HEK293 (cell line): Measurements from ENCODE around the gene CHRNA4.

Source experiments
- CTCF ChIA-PET: fragments of 350-600 bp; formaldehyde crosslinking; extraction: SDS; loops from one replicate; lab custom pipeline; 2021; ENCODE audit warnings: antibody characterized with exemption; lab: Yijun Ruan, JAX
- POLR2A ChIA-PET: fragments of 300-600 bp; formaldehyde crosslinking; extraction: SDS; loops from one replicate; lab custom pipeline; 2020; ENCODE audit warnings: antibody characterized with exemption, inconsistent platforms; lab: Yijun Ruan, JAX
- H3K27ac ChIP-seq: fragments of 200-500 bp; sonication (Bioruptor generic); 2 replicates; pipeline ENCODE4 v1.5.1; 2014; ENCODE audit warnings: low read depth, low read length, control low read depth, inconsistent platforms; ENCODE audit errors: extremely low read depth
- H3K36me3 ChIP-seq, 2 experiments: fragments of 200-500 bp in 1 of 2; sonication (Bioruptor generic) in 1 of 2; 1 replicate in 1 of 2; 2 replicates in 1 of 2; pipeline ENCODE4 v1.5.1; 2014 to 2017; ENCODE audit warnings: inconsistent platforms in 2 of 2, low read length in 2 of 2; ENCODE audit not compliant: control insufficient read depth in 2 of 2, insufficient read depth in 1 of 2
- H3K4me1 ChIP-seq: fragments of 200-500 bp; sonication (Bioruptor generic); 2 replicates; pipeline ENCODE4 v1.5.1; 2014; ENCODE audit warnings: mild to moderate bottlenecking, low read length, inconsistent platforms; ENCODE audit not compliant: control insufficient read depth, insufficient read depth
- H3K4me3 ChIP-seq: 2 replicates; pipeline ENCODE4 v1.5.1; 2011; ENCODE audit warnings: low read depth, mild to moderate bottlenecking, control low read depth, low read length, moderate library complexity
- H3K9me3 ChIP-seq: fragments of 200-500 bp; sonication (Bioruptor generic); 2 replicates; pipeline ENCODE4 v1.5.1; 2014; ENCODE audit warnings: low read depth, low read length, inconsistent platforms; ENCODE audit not compliant: control insufficient read depth, insufficient read depth
- EGR2 ChIP-seq: fragments of 450-650 bp; formaldehyde crosslinking; IDR thresholded peaks from 2 replicates; pipeline ENCODE4 v1.5.1; 2016; ENCODE audit warnings: low read depth, missing biosample characterization, missing genetic modification characterization
- ZFHX2 ChIP-seq: fragments of 450-650 bp; formaldehyde crosslinking; conservative IDR thresholded peaks from 2 replicates; pipeline ENCODE4 v1.5.1; 2016; ENCODE audit warnings: missing biosample characterization, missing genetic modification characterization
- ZFP69B ChIP-seq: fragments of 450-650 bp; formaldehyde crosslinking; IDR thresholded peaks from 2 replicates; pipeline ENCODE4 v1.5.1; 2016; ENCODE audit warnings: missing biosample characterization, missing genetic modification characterization
- ZNF10 ChIP-seq: fragments of 450-650 bp; formaldehyde crosslinking; IDR thresholded peaks from 2 replicates; pipeline ENCODE4 v1.5.1; 2017; ENCODE audit warnings: missing biosample characterization, missing genetic modification characterization
- ZNF169 ChIP-seq: fragments of 450-650 bp; formaldehyde crosslinking; IDR thresholded peaks from 2 replicates; pipeline ENCODE4 v1.5.1; 2016; ENCODE audit warnings: missing biosample characterization, missing genetic modification characterization
- ZNF555 ChIP-seq: fragments of 450-650 bp; formaldehyde crosslinking; conservative IDR thresholded peaks from 2 replicates; pipeline ENCODE4 v1.5.1; 2017; ENCODE audit warnings: missing biosample characterization, mild to moderate bottlenecking, missing genetic modification characterization, inconsistent platforms
- ZNF660 ChIP-seq: fragments of 450-650 bp; IDR thresholded peaks from 2 replicates; pipeline ENCODE4 v1.5.1; 2018; ENCODE audit warnings: missing biosample characterization, mild to moderate bottlenecking, missing genetic modification characterization
- ZNF677 ChIP-seq: fragments of 450-650 bp; IDR thresholded peaks from 2 replicates; pipeline ENCODE4 v1.5.0; 2018; ENCODE audit warnings: missing biosample characterization, mild to moderate bottlenecking, missing genetic modification characterization, moderate library complexity
- TF ChIP-seq, protein P1 (sequence below): fragments of 450-650 bp; IDR thresholded peaks from 2 replicates; pipeline ENCODE4 v1.5.1; 2018; ENCODE audit warnings: missing biosample characterization, mild to moderate bottlenecking, missing genetic modification characterization
- TF ChIP-seq, protein P2 (sequence below): fragments of 450-650 bp; formaldehyde crosslinking; IDR thresholded peaks from 2 replicates; pipeline ENCODE4 v1.5.1; 2016; ENCODE audit warnings: missing biosample characterization, missing genetic modification characterization
- TF ChIP-seq, protein P3 (sequence below): fragments of 450-650 bp; formaldehyde crosslinking; IDR thresholded peaks from 2 replicates; pipeline ENCODE4 v1.5.1; 2016; ENCODE audit warnings: missing biosample characterization, missing genetic modification characterization
- TF ChIP-seq, protein P4 (sequence below): fragments of 450-650 bp; formaldehyde crosslinking; IDR thresholded peaks from 2 replicates; pipeline ENCODE4 v1.5.1; 2016; ENCODE audit warnings: missing biosample characterization, missing genetic modification characterization
- TF ChIP-seq, protein P5 (sequence below): fragments of 450-650 bp; formaldehyde crosslinking; IDR thresholded peaks from 2 replicates; pipeline ENCODE4 v1.5.1; 2016; ENCODE audit warnings: missing biosample characterization, missing genetic modification characterization
- TF ChIP-seq, protein P6 (sequence below): fragments of 450-650 bp; formaldehyde crosslinking; IDR thresholded peaks from 2 replicates; pipeline ENCODE4 v1.5.1; 2016; ENCODE audit warnings: missing biosample characterization, missing genetic modification characterization

CHRNA4 gene

GRCh38 chr20:63315731-63316491 is 45.2 kb downstream of the CHRNA4 start:
- CTCF ChIA-PET, result no interaction called here
- H3K4me3 ChIP-seq, result no peak overlapping the region
- H3K27ac ChIP-seq, result no peak overlapping the region
- H3K4me1 ChIP-seq, result no peaks in the 10 kb centered on the region
- TF ChIP-seq, protein P1, sequence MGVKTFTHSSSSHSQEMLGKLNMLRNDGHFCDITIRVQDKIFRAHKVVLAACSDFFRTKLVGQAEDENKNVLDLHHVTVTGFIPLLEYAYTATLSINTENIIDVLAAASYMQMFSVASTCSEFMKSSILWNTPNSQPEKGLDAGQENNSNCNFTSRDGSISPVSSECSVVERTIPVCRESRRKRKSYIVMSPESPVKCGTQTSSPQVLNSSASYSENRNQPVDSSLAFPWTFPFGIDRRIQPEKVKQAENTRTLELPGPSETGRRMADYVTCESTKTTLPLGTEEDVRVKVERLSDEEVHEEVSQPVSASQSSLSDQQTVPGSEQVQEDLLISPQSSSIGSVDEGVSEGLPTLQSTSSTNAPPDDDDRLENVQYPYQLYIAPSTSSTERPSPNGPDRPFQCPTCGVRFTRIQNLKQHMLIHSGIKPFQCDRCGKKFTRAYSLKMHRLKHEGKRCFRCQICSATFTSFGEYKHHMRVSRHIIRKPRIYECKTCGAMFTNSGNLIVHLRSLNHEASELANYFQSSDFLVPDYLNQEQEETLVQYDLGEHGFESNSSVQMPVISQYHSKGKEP (tag by site-specific recombination), result no peak
- TF ChIP-seq ZNF677 (tag by site-specific recombination) (no peak), ZNF660 (tag by site-specific recombination) (no peak), ZNF169 (tag by site-specific recombination) (no peak), ZNF555 (tag by site-specific recombination) (no peak), ZNF10 (tag by site-specific recombination) (no peak)
- TF ChIP-seq, protein P2, sequence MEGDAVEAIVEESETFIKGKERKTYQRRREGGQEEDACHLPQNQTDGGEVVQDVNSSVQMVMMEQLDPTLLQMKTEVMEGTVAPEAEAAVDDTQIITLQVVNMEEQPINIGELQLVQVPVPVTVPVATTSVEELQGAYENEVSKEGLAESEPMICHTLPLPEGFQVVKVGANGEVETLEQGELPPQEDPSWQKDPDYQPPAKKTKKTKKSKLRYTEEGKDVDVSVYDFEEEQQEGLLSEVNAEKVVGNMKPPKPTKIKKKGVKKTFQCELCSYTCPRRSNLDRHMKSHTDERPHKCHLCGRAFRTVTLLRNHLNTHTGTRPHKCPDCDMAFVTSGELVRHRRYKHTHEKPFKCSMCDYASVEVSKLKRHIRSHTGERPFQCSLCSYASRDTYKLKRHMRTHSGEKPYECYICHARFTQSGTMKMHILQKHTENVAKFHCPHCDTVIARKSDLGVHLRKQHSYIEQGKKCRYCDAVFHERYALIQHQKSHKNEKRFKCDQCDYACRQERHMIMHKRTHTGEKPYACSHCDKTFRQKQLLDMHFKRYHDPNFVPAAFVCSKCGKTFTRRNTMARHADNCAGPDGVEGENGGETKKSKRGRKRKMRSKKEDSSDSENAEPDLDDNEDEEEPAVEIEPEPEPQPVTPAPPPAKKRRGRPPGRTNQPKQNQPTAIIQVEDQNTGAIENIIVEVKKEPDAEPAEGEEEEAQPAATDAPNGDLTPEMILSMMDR, result no peak
- TF ChIP-seq, protein P3, sequence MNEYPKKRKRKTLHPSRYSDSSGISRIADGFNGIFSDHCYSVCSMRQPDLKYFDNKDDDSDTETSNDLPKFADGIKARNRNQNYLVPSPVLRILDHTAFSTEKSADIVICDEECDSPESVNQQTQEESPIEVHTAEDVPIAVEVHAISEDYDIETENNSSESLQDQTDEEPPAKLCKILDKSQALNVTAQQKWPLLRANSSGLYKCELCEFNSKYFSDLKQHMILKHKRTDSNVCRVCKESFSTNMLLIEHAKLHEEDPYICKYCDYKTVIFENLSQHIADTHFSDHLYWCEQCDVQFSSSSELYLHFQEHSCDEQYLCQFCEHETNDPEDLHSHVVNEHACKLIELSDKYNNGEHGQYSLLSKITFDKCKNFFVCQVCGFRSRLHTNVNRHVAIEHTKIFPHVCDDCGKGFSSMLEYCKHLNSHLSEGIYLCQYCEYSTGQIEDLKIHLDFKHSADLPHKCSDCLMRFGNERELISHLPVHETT (tag by site-specific recombination), result no peak
- POLR2A ChIA-PET, result interaction anchor here (0.6 kb wide), 1 partner anchor 11 kb away, joined by 3 read pairs; no protein-coding TSS in a partner anchor
- H3K36me3 ChIP-seq, result no peaks in the 10 kb centered on the region
- no peaks in the 10 kb centered on the region for H3K9me3 ChIP-seq

GRCh38 chr20:63315240-63315689 is 45.9 kb downstream of the CHRNA4 start:
- ChIA-PET CTCF (no interaction called here), POLR2A (interaction anchor here (0.6 kb wide), 1 partner anchor 10 kb away, joined by 3 read pairs; no protein-coding TSS in a partner anchor)
- H3K9me3 ChIP-seq, result no peaks in the 10 kb centered on the region
- H3K27ac ChIP-seq, result no peak overlapping the region
- H3K36me3 ChIP-seq, result no peaks in the 10 kb centered on the region
- no peak overlapping the region for H3K4me3 ChIP-seq
- TF ChIP-seq ZFHX2 (tag by site-specific recombination) (peak; percentile 54), EGR2 (tag by site-specific recombination) (peak; percentile 55; the same call in 1 of the 2 replicates)
- TF ChIP-seq, protein P4, sequence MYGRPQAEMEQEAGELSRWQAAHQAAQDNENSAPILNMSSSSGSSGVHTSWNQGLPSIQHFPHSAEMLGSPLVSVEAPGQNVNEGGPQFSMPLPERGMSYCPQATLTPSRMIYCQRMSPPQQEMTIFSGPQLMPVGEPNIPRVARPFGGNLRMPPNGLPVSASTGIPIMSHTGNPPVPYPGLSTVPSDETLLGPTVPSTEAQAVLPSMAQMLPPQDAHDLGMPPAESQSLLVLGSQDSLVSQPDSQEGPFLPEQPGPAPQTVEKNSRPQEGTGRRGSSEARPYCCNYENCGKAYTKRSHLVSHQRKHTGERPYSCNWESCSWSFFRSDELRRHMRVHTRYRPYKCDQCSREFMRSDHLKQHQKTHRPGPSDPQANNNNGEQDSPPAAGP (tag by site-specific recombination), result no peak
- no peaks in the 10 kb centered on the region for H3K4me1 ChIP-seq

- Histone ChIP-seq H3K4me3 (no peak overlapping the region), H3K27ac (no peak overlapping the region), H3K9me3 (no peaks in the 10 kb centered on the region), H3K4me1 (no peaks in the 10 kb centered on the region), H3K36me3 (no peaks in the 10 kb centered on the region)
- ChIA-PET POLR2A (no interaction called here), CTCF (interaction anchor here (1.1 kb wide), 1 partner anchor 67 kb away, joined by 6 read pairs; no protein-coding TSS in a partner anchor)
- TF ChIP-seq, protein P5, sequence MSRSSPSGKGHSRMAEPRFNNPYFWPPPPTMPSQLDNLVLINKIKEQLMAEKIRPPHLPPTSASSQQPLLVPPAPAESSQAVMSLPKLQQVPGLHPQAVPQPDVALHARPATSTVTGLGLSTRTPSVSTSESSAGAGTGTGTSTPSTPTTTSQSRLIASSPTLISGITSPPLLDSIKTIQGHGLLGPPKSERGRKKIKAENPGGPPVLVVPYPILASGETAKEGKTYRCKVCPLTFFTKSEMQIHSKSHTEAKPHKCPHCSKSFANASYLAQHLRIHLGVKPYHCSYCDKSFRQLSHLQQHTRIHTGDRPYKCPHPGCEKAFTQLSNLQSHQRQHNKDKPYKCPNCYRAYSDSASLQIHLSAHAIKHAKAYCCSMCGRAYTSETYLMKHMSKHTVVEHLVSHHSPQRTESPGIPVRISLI, result no peak
- 0 out of 2 replicates have a peak, but pooled peaks have one; percentile 22 for TF ChIP-seq ZFP69B
- TF ChIP-seq, protein P6, sequence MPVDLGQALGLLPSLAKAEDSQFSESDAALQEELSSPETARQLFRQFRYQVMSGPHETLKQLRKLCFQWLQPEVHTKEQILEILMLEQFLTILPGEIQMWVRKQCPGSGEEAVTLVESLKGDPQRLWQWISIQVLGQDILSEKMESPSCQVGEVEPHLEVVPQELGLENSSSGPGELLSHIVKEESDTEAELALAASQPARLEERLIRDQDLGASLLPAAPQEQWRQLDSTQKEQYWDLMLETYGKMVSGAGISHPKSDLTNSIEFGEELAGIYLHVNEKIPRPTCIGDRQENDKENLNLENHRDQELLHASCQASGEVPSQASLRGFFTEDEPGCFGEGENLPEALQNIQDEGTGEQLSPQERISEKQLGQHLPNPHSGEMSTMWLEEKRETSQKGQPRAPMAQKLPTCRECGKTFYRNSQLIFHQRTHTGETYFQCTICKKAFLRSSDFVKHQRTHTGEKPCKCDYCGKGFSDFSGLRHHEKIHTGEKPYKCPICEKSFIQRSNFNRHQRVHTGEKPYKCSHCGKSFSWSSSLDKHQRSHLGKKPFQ (tag by site-specific recombination), result no peak
These were observed 46.4 kb downstream of the CHRNA4 start for GRCh38 chr20:63314566-63315239.
